ENCODE measurements around the gene BIRC5. TPM values are rescaled to one million over a fixed set of nuclear protein-coding genes. Genes with fewer than 3 reads are reported as not detected.

BIRC5 gene
- total RNA-seq, 2 donors from 2014 or later: 15.2 to 77.1 TPM

DNA sequence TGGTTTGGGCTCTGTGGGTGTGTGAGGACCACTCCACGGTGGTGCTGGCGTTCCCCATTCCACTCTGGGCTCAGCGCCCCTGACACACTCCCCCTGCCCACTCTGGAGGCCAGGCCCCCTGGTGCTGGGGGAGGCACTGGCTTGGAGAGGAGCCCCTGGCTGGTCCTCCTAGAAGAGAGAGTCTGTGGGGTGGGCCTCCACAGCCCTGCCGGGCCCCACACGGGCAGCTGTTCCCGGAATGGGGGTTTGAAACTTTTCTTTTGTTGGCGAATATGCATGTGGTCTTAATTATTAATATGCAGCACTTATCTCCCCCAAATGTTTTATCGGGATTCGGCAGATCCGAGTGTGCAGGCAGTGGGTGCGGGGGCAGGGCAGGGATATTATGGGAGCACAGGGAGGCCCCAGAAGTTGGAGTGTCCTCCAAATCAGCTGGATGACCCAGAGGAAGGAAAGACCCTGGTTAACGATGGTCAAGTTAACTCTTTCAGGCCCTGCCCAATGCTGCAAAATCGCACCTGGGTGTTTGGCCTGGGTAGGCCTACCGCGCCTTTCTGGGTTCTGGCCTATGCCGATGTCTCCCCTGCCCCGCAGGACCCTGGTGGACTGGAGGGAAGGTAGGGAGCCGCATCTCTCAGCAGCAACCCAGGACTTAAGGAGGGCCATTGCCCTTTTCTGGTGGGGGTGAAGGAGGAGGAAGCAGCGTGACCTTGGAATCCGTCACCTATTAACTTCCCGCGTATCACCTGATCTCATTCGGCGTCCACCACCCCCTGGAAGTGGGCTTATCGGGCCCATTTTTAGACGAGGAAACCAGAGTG lies 53.4 kb downstream of the BIRC5 start:
- Histone ChIP-seq H3K4me1 (no peaks in the 10 kb centered on the region), H3K4me3 (no peak overlapping the region), H3K27me3 (no peaks in the 10 kb centered on the region), H3K27ac (no peak overlapping the region), H3K9ac (ENCODE audit: low read depth in 2 of 2, low read length in 2 of 2) (no peak overlapping the region), H3K36me3 (no peaks in the 10 kb centered on the region), H3K9me3 (no peaks in the 10 kb centered on the region)
- TF ChIP-seq, protein P1, sequence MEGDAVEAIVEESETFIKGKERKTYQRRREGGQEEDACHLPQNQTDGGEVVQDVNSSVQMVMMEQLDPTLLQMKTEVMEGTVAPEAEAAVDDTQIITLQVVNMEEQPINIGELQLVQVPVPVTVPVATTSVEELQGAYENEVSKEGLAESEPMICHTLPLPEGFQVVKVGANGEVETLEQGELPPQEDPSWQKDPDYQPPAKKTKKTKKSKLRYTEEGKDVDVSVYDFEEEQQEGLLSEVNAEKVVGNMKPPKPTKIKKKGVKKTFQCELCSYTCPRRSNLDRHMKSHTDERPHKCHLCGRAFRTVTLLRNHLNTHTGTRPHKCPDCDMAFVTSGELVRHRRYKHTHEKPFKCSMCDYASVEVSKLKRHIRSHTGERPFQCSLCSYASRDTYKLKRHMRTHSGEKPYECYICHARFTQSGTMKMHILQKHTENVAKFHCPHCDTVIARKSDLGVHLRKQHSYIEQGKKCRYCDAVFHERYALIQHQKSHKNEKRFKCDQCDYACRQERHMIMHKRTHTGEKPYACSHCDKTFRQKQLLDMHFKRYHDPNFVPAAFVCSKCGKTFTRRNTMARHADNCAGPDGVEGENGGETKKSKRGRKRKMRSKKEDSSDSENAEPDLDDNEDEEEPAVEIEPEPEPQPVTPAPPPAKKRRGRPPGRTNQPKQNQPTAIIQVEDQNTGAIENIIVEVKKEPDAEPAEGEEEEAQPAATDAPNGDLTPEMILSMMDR (IDR thresholded peaks at IDR 0.05): no peak
- no peak for DNase-seq
- intact Hi-C loops (cut with DNase I): no loop called here

- TF ChIP-seq, protein P1 (IDR thresholded peaks at IDR 0.05): no peak
- intact Hi-C loops (cut with DNase I): no loop called here
- Histone ChIP-seq H3K27ac (no peak overlapping the region), H3K27me3 (no peaks in the 10 kb centered on the region), H3K36me3 (no peaks in the 10 kb centered on the region), H3K4me3 (no peak overlapping the region), H3K9ac (ENCODE audit: low read depth in 2 of 2, low read length in 2 of 2) (no peak overlapping the region), H3K9me3 (no peaks in the 10 kb centered on the region), H3K4me1 (no peaks in the 10 kb centered on the region)
- DNase-seq: no peak
These were observed 54.3 kb downstream of the BIRC5 start for GRCh38 chr17:78268191-78268874.

GRCh38 chr17:78268951-78269905 lies 55.2 kb downstream of the BIRC5 start:
- H3K9ac ChIP-seq (ENCODE audit: low read depth in 2 of 2, low read length in 2 of 2): peak overlapping the region in 1 of 2 donors; percentile 5
- H3K27ac ChIP-seq: no peak overlapping the region
- no peaks in the 10 kb centered on the region for H3K4me1 ChIP-seq
- H3K9me3 ChIP-seq: no peaks in the 10 kb centered on the region
- H3K36me3 ChIP-seq: no peaks in the 10 kb centered on the region
- TF ChIP-seq, protein P1 (IDR thresholded peaks at IDR 0.05): no peak
- intact Hi-C loops (cut with DNase I): no loop called here
- no peaks in the 10 kb centered on the region for H3K27me3 ChIP-seq
- DNase-seq: peak; percentile 17
- H3K4me3 ChIP-seq: no peak overlapping the region

GRCh38 chr17:78269955-78270381 lies 55.9 kb downstream of the BIRC5 start:
- TF ChIP-seq, protein P1 (IDR thresholded peaks at IDR 0.05): no peak
- H3K36me3 ChIP-seq: no peaks in the 10 kb centered on the region
- no peak overlapping the region for H3K4me3 ChIP-seq
- H3K27me3 ChIP-seq: no peaks in the 10 kb centered on the region
- no peak overlapping the region for H3K27ac ChIP-seq
- peak; percentile 15 for DNase-seq
- H3K9me3 ChIP-seq: no peaks in the 10 kb centered on the region
- intact Hi-C loops (cut with DNase I): no loop called here
- H3K4me1 ChIP-seq: no peaks in the 10 kb centered on the region
- no peak overlapping the region for H3K9ac ChIP-seq (ENCODE audit: low read depth in 2 of 2, low read length in 2 of 2)

Measured in colonic mucosa (tissue), 4 donors.